Ovary (tissue), 3 donors: ENCODE measurements around the gene GCN1.
"Not testable (repeated sequence)": the region's sequence is repeated elsewhere in the genome, so short reads cannot be mapped to it uniquely, and the experiment has no call there.

Experiments used
- EP300 ChIP-seq: sonication (generic); formaldehyde crosslinking; IDR thresholded peaks from one replicate; pipeline ENCODE4 v1.6.1; 2017; ENCODE audit warnings: antibody characterized with exemption
- TF ChIP-seq, protein P1 (sequence below), 3 donors: fragments of 450-650 bp in 2 of 3; fragments of 200-600 bp in 1 of 3; IDR thresholded peaks; one replicate each; pipeline versions ENCODE4 v1.5.1 to v1.8.0; 2016 to 2022; ENCODE audit warnings: antibody characterized with exemption in 3 of 3, mild to moderate bottlenecking in 1 of 3
- donor health status: DM: no; HTN: no; CAD: no.

DNA sequence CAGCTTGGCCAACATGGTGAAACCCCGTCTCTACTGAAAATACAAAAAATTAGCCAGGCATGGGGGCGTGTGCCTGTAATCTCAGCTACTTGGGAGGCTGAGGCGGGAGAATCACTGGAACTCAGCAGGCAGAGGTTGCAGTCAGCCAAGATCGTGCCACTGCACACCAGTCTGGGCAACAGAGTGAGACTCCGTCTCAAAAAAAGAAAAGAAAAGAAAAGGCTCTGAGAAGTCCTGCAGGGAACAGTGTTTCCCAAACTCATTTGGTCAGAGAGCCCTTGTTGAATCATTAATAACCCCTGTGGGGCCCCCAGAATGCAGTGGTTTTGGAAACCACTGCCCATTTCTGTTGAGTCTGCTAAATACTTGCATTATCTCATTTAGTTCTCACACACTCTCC is 18.7 kb upstream of the GCN1 start:
- not testable (repeated sequence) for TF ChIP-seq EP300
- TF ChIP-seq, protein P1, sequence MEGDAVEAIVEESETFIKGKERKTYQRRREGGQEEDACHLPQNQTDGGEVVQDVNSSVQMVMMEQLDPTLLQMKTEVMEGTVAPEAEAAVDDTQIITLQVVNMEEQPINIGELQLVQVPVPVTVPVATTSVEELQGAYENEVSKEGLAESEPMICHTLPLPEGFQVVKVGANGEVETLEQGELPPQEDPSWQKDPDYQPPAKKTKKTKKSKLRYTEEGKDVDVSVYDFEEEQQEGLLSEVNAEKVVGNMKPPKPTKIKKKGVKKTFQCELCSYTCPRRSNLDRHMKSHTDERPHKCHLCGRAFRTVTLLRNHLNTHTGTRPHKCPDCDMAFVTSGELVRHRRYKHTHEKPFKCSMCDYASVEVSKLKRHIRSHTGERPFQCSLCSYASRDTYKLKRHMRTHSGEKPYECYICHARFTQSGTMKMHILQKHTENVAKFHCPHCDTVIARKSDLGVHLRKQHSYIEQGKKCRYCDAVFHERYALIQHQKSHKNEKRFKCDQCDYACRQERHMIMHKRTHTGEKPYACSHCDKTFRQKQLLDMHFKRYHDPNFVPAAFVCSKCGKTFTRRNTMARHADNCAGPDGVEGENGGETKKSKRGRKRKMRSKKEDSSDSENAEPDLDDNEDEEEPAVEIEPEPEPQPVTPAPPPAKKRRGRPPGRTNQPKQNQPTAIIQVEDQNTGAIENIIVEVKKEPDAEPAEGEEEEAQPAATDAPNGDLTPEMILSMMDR (IDR thresholded peaks at IDR 0.05): not testable (repeated sequence)
